ENCODE results near the gene NUDT21.

Gene NUDT21

GRCh38 chr16:56447286-56447685, 3.8 kb downstream of the NUDT21 start:
- no peak overlapping the region for H3K4me3 ChIP-seq (ENCODE audit: low read depth, low read length)
- no peak for TF ChIP-seq CTCF (IDR thresholded peaks at IDR 0.05; ENCODE audit: low read depth, low read length)

GRCh38 chr16:56438038-56438437, 13.1 kb downstream of the NUDT21 start:
- TF ChIP-seq CTCF (IDR thresholded peaks at IDR 0.05; ENCODE audit: low read depth, low read length), result no peak
- no peak overlapping the region for H3K4me3 ChIP-seq (ENCODE audit: low read depth, low read length)

GRCh38 chr16:56436258-56436657, 14.9 kb downstream of the NUDT21 start:
- no peak overlapping the region for H3K4me3 ChIP-seq (ENCODE audit: low read depth, low read length)
- no peak for TF ChIP-seq CTCF (IDR thresholded peaks at IDR 0.05; ENCODE audit: low read depth, low read length)

GRCh38 chr16:56428091-56428490, 23.0 kb downstream of the NUDT21 start:
- H3K4me3 ChIP-seq (ENCODE audit: low read depth, low read length), result no peak overlapping the region
- TF ChIP-seq CTCF (IDR thresholded peaks at IDR 0.05; ENCODE audit: low read depth, low read length), result no peak

GRCh38 chr16:56426585-56426984, 24.5 kb downstream of the NUDT21 start:
- no peak for TF ChIP-seq CTCF (IDR thresholded peaks at IDR 0.05; ENCODE audit: low read depth, low read length)
- H3K4me3 ChIP-seq (ENCODE audit: low read depth, low read length), result no peak overlapping the region

- TF ChIP-seq CTCF (IDR thresholded peaks at IDR 0.05; ENCODE audit: low read depth, low read length), result 0 out of 2 replicates have a peak, but pooled peaks have one; percentile 15
- H3K4me3 ChIP-seq (ENCODE audit: low read depth, low read length), result peak within 1 kb of the TSS; percentile 78
Observed at GRCh38 chr16:56425439-56425832, 25.7 kb downstream of the NUDT21 start, which contains the start of gene AMFR. AMFR (minus strand) TSS chr16:56425545; CDS start chr16:56425327, 218 bp downstream.

GRCh38 chr16:56424791-56425438, 26.2 kb downstream of the NUDT21 start:
- H3K4me3 ChIP-seq (ENCODE audit: low read depth, low read length), result peak overlapping the region; percentile 78
- TF ChIP-seq CTCF (IDR thresholded peaks at IDR 0.05; ENCODE audit: low read depth, low read length), result no peak

Measured in WI38 (cell line).